GM12891 (cell line): Measurements from ENCODE around the gene USP25.

Experiments
- POLR2A ChIP-seq: IDR thresholded peaks from 2 replicates; pipeline ENCODE4 v1.6.1; 2011; ENCODE audit warnings: low read depth, low read length, control low read depth
- POLR2AphosphoS5 ChIP-seq: IDR thresholded peaks from 2 replicates; pipeline ENCODE4 v1.6.1; 2011; ENCODE audit warnings: low read depth, low read length, control low read depth
- POU2F2 ChIP-seq: IDR thresholded peaks from 2 replicates; pipeline ENCODE4 v1.6.1; 2011; ENCODE audit warnings: low read depth, mild to moderate bottlenecking, control low read depth, low read length, moderate library complexity
- SPI1 ChIP-seq: IDR thresholded peaks from 2 replicates; pipeline ENCODE4 v1.6.1; 2011; ENCODE audit warnings: low read depth, low read length, control low read depth
- TAF1 ChIP-seq: IDR thresholded peaks from 2 replicates; pipeline ENCODE4 v1.6.1; 2011; ENCODE audit warnings: low read depth, low read length, control low read depth

GRCh38 chr21:15842565-15842880, 112.7 kb downstream of the USP25 start:
- TF ChIP-seq POLR2A (no peak), POLR2AphosphoS5 (no peak), TAF1 (no peak), POU2F2 (no peak), SPI1 (no peak)
